Sigmoid colon (tissue), 4 donors: Measurements from ENCODE around the gene SPTBN1.

Source experiments
- CTCF ChIP-seq, 4 experiments: fragments of 450-650 bp in 3 of 4; fragments of 200-600 bp in 1 of 4; IDR thresholded peaks; one replicate each; pipeline ENCODE4 v1.5.1; 2016 to 2019; ENCODE audit warnings: antibody characterized with exemption in 4 of 4, mild to moderate bottlenecking in 3 of 4, moderate library complexity in 2 of 4
- EP300 ChIP-seq, 4 donors: sonication (generic); formaldehyde crosslinking; IDR thresholded peaks; one replicate each; pipeline ENCODE4 v1.6.1; 2017; ENCODE audit warnings: antibody characterized with exemption in 4 of 4
- POLR2A ChIP-seq, 2 donors: fragments of 450-650 bp; IDR thresholded peaks; one replicate each; pipeline ENCODE4 v1.6.1; 2016; ENCODE audit warnings: antibody characterized with exemption in 2 of 2, mild to moderate bottlenecking in 2 of 2, moderate library complexity in 2 of 2
- POLR2AphosphoS5 ChIP-seq, 4 donors: sonication (generic); formaldehyde crosslinking; IDR thresholded peaks; one replicate each; pipeline ENCODE4 v1.6.1; 2017; ENCODE audit warnings: antibody characterized with exemption in 4 of 4

- no peak for TF ChIP-seq CTCF (IDR thresholded peaks at IDR 0.05)
- TF ChIP-seq POLR2A (IDR thresholded peaks at IDR 0.05) = no peak
- TF ChIP-seq EP300 (IDR thresholded peaks at IDR 0.05) = no peak
- TF ChIP-seq POLR2AphosphoS5 (IDR thresholded peaks at IDR 0.05) = no peak
These were observed 44.2 kb upstream of the SPTBN1 start for GRCh38 chr2:54411801-54412354.
